ENCODE measurements around the gene MTCH2.
"Not testable (repeated sequence)": the region's sequence is repeated elsewhere in the genome, so short reads cannot be mapped to it uniquely, and the experiment has no call there.

MTCH2 gene

DNA sequence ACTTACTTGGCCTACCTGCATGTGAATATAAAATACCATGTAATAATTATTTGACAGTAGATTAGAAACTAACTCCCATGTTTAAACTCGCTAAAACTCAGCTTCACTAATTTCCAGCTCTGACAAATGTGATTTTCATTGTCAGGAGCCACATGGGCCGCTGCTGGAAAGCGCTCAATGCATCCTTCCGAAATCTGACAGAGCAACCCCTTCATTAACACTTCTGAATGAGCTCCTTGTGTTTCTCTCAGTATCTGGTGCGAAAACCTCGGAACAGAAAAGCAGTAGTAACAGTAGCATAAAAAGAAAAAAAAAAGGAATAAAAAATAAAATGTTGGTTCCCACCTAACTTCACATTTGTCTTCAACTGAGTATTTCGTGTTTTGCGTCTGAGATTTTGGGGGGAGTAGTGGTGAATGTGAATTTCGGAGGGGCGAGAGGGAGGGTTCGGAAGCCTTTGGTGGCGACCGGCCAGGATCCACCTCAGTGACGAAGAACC lies 710 bp downstream of the MTCH2 start:
- Histone ChIP-seq H3K27me3 (no peaks in the 10 kb centered on the region), H3K9ac (peak overlapping the region; percentile 95), H3K9me3 (no peaks in the 10 kb centered on the region), H3K27ac (peak overlapping the region; percentile 93), H4K20me1 (peaks cover 20% of the 10 kb centered on the region; the same call in 1 of the 2 replicates), H3K4me2 (peak overlapping the region; percentile 78), H3K4me1 (peaks cover 25% of the 10 kb centered on the region), H3K4me3 (peak overlapping the region; percentile 87), H3K36me3 (peaks cover 35% of the 10 kb centered on the region)
- no peak for TF ChIP-seq Cebpa-rat (IDR thresholded peaks at IDR 0.05)

DNA sequence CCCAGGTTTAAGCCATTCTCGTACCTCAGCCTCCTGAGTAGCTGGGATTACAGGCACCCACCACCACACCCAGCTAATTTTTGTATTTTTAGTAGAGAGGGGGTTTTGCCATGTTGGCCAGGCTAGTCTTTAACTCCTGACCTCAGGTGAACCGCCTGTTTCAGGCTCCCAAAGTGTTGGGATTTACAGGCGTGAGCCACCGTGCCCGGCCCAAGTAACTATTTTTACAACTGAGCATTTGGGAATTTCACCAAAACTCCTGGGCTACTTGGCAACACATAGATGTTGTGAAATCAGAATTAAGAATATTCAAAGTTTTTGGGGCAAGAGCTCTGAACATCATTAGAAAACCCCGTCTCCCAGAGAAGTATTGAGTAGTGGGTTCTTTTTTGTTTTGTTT lies 1.9 kb downstream of the MTCH2 start:
- H3K4me1 ChIP-seq: peaks cover 25% of the 10 kb centered on the region

DNA sequence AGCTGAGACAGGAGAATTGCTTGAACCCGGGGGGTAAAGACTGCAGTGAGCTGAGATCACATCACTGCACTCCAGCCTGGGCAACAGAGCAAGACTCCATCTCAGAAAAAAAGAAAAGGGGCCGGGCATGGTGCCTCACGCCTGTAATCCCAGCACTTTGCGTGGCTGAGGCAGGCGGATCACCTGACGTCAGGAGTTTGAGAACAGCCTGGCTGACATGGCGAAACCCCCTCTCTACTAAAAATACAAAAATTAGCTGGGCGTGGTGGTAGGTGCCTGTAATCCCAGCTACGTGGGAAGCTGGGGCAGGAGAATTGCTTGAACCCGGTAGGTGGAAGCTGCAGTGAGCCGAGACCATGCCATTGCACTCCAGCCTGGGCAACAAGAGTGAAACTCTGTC lies 6.0 kb downstream of the MTCH2 start:
- Histone ChIP-seq H4K20me1 (peaks cover 20% of the 10 kb centered on the region; the same call in 1 of the 2 replicates), H3K4me1 (peaks cover 15% of the 10 kb centered on the region), H3K36me3 (peaks cover 87% of the 10 kb centered on the region)
- not testable (repeated sequence) for H3K4me3 ChIP-seq, H3K9me3 ChIP-seq, H3K27ac ChIP-seq, H3K4me2 ChIP-seq, H3K9ac ChIP-seq, H3K27me3 ChIP-seq

More for the DNA sequence above, 1.9 kb downstream of the MTCH2 start:
- H3K4me3 ChIP-seq, H3K9ac ChIP-seq, H3K27ac ChIP-seq, H3K9me3 ChIP-seq, H3K27me3 ChIP-seq: not testable (repeated sequence)
- H3K4me2 ChIP-seq: peak overlapping the region; percentile 78
- H3K36me3 ChIP-seq: peaks cover 46% of the 10 kb centered on the region
- H4K20me1 ChIP-seq: peaks cover 20% of the 10 kb centered on the region; the same call in 1 of the 2 replicates

DNA sequence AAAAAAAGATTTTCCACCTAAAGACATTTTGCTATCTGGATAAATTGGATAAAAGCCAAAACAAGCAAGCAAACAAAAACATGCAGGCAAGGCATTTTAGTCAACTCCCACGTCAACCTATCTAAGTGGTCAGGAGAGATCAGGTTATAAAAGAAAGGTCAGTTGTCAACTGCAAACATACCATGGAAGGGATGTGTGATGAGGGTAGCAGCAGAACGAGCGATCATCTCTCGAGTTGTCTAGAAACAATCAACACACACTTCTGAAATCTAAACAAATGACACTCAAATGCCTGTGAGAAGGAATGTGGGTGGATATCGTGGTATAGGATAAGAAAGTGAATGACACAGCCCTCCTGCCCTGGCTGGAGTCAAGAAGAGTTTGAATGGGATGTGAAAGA lies 10.9 kb downstream of the MTCH2 start:
- Histone ChIP-seq H4K20me1 (no peaks in the 10 kb centered on the region), H3K4me3 (no peak overlapping the region), H3K9me3 (no peaks in the 10 kb centered on the region), H3K27ac (no peak overlapping the region), H3K36me3 (peaks cover 99% of the 10 kb centered on the region), H3K4me2 (no peak overlapping the region), H3K9ac (no peak overlapping the region), H3K27me3 (no peaks in the 10 kb centered on the region), H3K4me1 (no peaks in the 10 kb centered on the region)
- no peak for TF ChIP-seq Cebpa-rat (IDR thresholded peaks at IDR 0.05)

DNA sequence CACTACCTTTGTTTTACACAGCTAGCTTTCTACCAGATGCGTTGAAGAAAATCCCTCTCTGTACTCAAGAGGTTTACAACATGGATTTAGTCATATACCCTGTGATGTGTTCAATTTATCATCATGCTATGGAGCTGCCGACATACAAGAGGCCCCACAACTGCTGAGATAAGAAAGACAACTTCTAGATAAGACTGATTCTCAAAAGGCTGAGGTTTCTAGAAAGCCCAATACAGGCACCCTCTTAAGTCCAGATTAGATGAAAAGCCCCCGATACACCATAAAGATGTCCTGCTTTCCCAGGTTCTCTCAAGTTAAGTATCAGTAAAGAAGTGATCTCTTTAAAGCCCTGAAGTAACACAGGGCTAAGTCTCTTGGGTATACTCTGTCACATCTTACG lies 14.3 kb downstream of the MTCH2 start:
- Histone ChIP-seq H3K36me3 (peaks cover 100% of the 10 kb centered on the region), H3K4me2 (no peak overlapping the region), H3K27ac (no peak overlapping the region)

DNA sequence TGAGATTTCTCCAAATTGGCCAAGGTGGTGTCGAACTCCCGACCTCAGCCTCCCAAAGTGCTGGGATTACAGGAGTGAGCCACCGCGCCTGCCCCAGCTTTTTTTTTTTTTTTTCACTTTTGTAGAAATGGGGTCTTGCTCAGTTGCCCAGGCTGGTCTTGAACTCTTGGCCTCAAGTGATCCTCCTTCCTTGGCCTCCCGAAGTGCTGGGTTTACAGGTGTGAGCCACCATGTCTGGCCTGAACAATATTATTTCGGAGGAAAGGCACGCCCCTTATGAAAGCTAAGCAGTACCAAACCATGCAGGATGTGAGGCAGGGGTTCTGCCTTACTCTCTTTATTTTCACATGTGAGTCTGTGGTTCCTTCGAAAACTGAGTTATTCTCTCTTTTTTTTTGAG lies 16.1 kb downstream of the MTCH2 start:
- TF ChIP-seq Cebpa-rat (IDR thresholded peaks at IDR 0.05): no peak
- Histone ChIP-seq H3K36me3 (peaks cover 100% of the 10 kb centered on the region), H3K9me3 (no peaks in the 10 kb centered on the region)

More for the DNA sequence above, 14.3 kb downstream of the MTCH2 start:
- H3K9ac ChIP-seq: no peak overlapping the region
- no peaks in the 10 kb centered on the region for H3K9me3 ChIP-seq
- H3K4me1 ChIP-seq: no peaks in the 10 kb centered on the region
- no peaks in the 10 kb centered on the region for H4K20me1 ChIP-seq
- no peaks in the 10 kb centered on the region for H3K27me3 ChIP-seq
- TF ChIP-seq Cebpa-rat (IDR thresholded peaks at IDR 0.05): no peak
- H3K4me3 ChIP-seq: no peak overlapping the region

DNA sequence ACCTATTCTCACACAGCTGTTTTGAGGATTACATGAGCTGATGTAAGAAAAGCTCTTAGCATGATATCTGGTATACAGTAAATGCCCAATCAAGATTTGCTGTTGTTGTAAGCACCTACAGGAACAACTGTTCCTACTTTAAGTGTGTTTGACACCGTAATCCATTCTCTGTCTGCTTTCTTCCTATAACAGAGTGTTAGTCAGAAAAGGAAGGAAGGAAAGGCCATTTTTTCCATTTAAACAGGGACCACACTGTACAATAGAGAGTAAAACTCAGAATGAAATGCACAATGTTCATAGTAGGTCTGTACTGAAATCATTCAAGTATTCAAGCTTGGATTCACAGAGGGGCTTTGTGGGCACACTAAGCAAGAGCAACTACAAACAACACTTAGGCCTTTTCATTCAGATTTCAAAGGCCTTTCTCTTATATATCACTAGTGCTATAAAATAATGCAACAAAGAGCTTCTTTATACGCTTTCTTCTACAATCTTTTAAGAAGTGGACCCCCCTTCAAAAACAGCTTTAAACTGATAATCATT lies 21.5 kb downstream of the MTCH2 start:
- Histone ChIP-seq H3K36me3 (peaks cover 100% of the 10 kb centered on the region), H3K4me3 (no peak overlapping the region), H4K20me1 (no peaks in the 10 kb centered on the region), H3K4me2 (no peak overlapping the region), H3K9me3 (no peaks in the 10 kb centered on the region), H3K9ac (no peak overlapping the region), H3K27me3 (no peaks in the 10 kb centered on the region), H3K4me1 (peaks cover 10% of the 10 kb centered on the region), H3K27ac (no peak overlapping the region)
- TF ChIP-seq Cebpa-rat (IDR thresholded peaks at IDR 0.05): no peak

More for the DNA sequence above, 16.1 kb downstream of the MTCH2 start:
- H3K9ac ChIP-seq: no peak overlapping the region
- no peak overlapping the region for H3K4me2 ChIP-seq
- H4K20me1 ChIP-seq: no peaks in the 10 kb centered on the region
- H3K4me3 ChIP-seq: no peak overlapping the region
- H3K4me1 ChIP-seq: no peaks in the 10 kb centered on the region
- no peaks in the 10 kb centered on the region for H3K27me3 ChIP-seq
- no peak overlapping the region for H3K27ac ChIP-seq

DNA sequence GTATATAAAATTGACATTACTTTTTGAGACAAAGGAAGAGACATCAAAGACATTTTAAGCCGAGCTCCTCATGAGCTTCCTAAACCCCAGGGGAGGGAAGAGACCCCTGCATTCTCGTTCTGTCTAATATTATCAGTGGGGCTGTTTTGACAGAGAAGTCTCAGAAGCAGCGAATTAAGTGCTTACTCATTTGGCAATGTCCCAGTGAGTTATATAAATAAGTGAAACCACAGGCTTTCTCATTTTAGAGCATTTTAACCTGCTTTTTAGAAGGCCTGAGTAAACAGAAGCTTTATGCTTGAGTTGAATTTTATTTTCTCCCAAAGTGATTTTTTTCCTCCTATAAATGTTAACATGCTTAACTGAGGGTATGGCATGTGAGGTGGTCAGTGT lies 24.9 kb downstream of the MTCH2 start:
- H3K4me1 ChIP-seq: peaks cover 25% of the 10 kb centered on the region
- peak overlapping the region; percentile 20; the same call in 1 of the 2 replicates for H3K4me2 ChIP-seq
- no peaks in the 10 kb centered on the region for H3K9me3 ChIP-seq
- H3K27ac ChIP-seq: no peak overlapping the region
- no peaks in the 10 kb centered on the region for H3K27me3 ChIP-seq
- TF ChIP-seq Cebpa-rat (IDR thresholded peaks at IDR 0.05): no peak
- H3K9ac ChIP-seq: no peak overlapping the region
- H3K4me3 ChIP-seq: no peak overlapping the region
- H3K36me3 ChIP-seq: peaks cover 72% of the 10 kb centered on the region
- H4K20me1 ChIP-seq: no peaks in the 10 kb centered on the region

DNA sequence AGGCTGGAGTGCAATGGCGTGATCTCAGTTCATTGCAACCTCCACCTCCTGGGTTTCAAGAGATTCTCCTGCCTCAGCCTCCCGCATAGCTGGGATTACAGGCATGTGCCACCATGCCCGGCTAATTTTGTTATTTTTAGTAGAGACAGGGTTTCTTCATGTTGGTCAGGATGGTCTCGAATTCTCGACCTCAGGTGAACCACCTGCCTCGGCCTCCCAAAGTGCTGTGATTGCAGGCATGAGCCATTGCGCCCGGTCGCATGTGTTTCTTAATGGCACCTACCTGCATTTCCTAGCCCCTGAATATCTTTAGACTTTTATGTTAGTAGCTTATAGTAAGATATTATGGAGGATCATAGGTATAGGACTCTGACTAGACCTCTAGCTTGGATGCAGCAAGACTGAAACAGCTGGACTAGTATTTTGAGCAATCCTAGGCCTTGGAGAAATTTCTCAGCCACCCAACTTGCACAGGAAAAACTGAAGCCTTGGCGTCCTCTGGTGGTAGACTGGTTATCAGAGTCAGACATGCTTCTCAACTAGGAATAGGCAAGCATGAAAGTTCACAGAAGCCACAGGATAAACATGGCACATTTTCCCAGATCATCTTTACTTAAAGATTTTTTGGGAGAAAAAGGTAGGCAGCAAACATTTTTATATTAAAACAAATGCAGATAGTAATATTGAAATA lies 25.5 kb downstream of the MTCH2 start:
- Histone ChIP-seq H3K27me3 (no peaks in the 10 kb centered on the region), H3K4me3 (no peak overlapping the region), H3K9me3 (no peaks in the 10 kb centered on the region), H3K4me2 (no peak overlapping the region; the same call in 1 of the 2 replicates), H4K20me1 (no peaks in the 10 kb centered on the region), H3K9ac (no peak overlapping the region), H3K27ac (no peak overlapping the region), H3K4me1 (peaks cover 30% of the 10 kb centered on the region), H3K36me3 (peaks cover 66% of the 10 kb centered on the region)
- TF ChIP-seq Cebpa-rat (IDR thresholded peaks at IDR 0.05): no peak

DNA sequence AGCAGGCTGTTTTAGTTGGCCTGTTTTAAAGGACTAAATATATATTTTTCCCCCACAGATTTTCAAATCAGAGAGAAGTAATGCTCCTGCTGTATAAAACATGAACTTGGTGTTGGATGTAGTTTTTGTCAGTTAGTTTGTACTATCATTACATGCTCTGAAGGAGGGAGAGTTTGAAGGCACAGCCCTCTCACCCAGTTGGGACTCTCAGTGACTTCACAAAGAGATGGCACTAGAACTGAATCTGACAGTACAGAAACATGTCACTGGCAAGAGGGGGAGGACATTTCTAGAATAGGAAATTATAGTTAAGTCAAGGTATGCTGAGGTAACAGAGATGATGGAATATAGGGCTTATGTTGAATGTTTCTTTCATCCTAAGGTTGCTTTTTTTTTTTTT lies 27.1 kb downstream of the MTCH2 start:
- Histone ChIP-seq H3K4me2 (no peak overlapping the region), H3K9me3 (no peaks in the 10 kb centered on the region), H3K27me3 (no peaks in the 10 kb centered on the region), H3K36me3 (peaks cover 58% of the 10 kb centered on the region), H3K9ac (no peak overlapping the region), H3K27ac (no peak overlapping the region), H3K4me3 (no peak overlapping the region), H3K4me1 (peaks cover 46% of the 10 kb centered on the region), H4K20me1 (no peaks in the 10 kb centered on the region)
- TF ChIP-seq Cebpa-rat (IDR thresholded peaks at IDR 0.05): no peak

All from BLaER1 (cell line).